ENCODE measurements around the gene AARSD1. TPM values are rescaled to one million over a fixed set of nuclear protein-coding genes. Genes with fewer than 3 reads are reported as not detected.
A peak's percentile ranks its signal among the peaks of the same experiment; 100 is the strongest.
"Not testable (repeated sequence)": the region's sequence is repeated elsewhere in the genome, so short reads cannot be mapped to it uniquely, and the experiment has no call there.

The AARSD1 gene
- total and polyA plus RNA-seq, 9 donors, result 17.8 to 51.4 (median 42.9) TPM

DNA sequence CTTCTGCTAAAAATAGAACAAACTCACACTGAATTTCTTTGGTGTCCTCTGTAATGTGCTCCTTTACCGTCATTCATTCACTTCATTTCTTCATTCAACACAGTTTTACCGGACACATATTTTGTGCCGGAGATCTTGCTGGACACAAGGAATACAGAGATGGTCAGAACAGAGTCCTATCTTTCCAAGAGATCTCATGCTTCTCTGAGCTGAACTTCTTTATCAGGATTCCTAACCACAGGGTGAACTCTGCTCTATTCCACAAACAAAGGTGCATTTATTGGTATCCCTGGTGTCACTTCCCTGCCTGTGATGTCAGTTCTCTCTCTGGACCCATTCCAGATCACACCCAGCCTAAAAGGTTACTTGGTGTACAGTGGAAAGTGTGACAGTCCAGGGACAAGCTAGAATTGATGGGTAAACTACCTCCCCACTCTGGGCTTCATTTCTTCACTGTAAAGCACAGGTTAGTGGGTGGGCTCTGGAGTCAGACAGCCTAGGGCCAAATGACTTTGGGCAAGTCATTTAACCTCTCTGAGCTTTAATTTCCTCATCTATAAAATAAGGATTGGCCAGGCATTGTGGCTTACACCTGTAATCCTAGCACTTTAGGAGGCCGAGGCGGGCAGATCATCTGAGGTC is 46.5 kb upstream of the AARSD1 start:
- Histone ChIP-seq H3K4me1 (ENCODE audit: insufficient read depth) (peaks cover 8% of the 10 kb centered on the region), H3K27me3 (no peaks in the 10 kb centered on the region), H3K36me3 (no peaks in the 10 kb centered on the region), H3K27ac (no peak overlapping the region), H3K9me3 (no peaks in the 10 kb centered on the region), H3K4me3 (no peak overlapping the region)
- DNase-seq, result no peak
- WGBS, 3 donors, result 53 to 71% (median 57%) methylated on average over 5 of the region's 5 CpGs
- intact Hi-C loops (cut with DNase I), result no loop called here
- TF ChIP-seq POLR2A (IDR thresholded peaks at IDR 0.05) (no peak), EP300 (IDR thresholded peaks at IDR 0.05) (no peak)
- TF ChIP-seq, protein P1, sequence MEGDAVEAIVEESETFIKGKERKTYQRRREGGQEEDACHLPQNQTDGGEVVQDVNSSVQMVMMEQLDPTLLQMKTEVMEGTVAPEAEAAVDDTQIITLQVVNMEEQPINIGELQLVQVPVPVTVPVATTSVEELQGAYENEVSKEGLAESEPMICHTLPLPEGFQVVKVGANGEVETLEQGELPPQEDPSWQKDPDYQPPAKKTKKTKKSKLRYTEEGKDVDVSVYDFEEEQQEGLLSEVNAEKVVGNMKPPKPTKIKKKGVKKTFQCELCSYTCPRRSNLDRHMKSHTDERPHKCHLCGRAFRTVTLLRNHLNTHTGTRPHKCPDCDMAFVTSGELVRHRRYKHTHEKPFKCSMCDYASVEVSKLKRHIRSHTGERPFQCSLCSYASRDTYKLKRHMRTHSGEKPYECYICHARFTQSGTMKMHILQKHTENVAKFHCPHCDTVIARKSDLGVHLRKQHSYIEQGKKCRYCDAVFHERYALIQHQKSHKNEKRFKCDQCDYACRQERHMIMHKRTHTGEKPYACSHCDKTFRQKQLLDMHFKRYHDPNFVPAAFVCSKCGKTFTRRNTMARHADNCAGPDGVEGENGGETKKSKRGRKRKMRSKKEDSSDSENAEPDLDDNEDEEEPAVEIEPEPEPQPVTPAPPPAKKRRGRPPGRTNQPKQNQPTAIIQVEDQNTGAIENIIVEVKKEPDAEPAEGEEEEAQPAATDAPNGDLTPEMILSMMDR (IDR thresholded peaks at IDR 0.05), result no peak

DNA sequence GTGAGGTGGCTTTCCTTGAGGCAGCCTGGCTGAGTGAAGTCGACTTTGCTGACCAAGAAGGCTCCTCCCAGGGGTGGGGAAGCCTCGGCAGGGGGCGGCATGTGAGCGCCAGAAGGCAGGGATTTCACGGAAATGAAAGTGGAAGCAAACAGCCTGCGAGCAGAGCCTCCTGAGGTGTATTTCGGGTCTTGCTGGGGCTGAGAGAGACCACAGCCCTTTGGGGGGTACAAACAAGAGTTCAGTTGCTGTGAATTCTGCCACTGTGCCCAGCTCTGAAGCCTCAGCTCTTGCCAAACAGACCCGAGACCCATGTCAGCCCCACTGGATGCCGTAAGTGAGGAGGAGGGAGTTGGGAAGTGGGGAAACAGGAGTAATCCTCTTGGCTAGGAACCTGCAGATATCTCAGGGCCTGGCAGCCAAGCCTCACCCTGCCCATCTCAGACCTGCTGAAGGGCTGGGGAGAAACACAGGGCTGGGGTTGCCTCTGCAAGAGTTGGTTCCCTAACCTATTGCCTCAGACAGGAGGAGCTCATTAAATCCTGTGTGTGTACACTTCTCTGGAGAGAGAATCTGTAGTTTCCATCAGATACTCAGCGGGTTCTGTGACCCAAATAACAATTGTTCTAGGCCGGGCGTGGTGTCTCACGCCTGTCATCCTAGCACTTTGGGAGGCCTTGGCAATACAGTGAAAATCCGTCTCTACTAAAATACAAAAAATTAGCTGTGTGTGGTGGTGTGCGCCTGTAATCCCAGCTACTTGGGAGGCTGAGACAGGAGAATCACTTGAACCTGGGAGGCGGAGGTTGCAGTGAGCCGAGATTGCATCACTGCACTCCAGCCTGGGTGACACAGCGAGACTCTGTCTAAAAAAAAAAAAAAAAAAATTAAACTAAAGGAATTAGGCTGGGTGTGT is 42.6 kb upstream of the AARSD1 start, which contains the start of gene IFI35:
Gene IFI35, plus strand, starts transcription at position 146 of the 913 bp plus-strand sequence. Its CDS starts 164 bp downstream, at position 310.
- Histone ChIP-seq H3K27me3 (no peaks in the 10 kb centered on the region), H3K9me3 (no peaks in the 10 kb centered on the region), H3K4me1 (ENCODE audit: insufficient read depth) (peaks cover 6% of the 10 kb centered on the region), H3K27ac (peak within 1 kb of the TSS; percentile 67 to 81), H3K4me3 (peak within 1 kb of the TSS; percentile 56), H3K36me3 (no peaks in the 10 kb centered on the region)
- peak; percentile 85 to 90 (median 86) for DNase-seq
- TF ChIP-seq POLR2A (IDR thresholded peaks at IDR 0.05) (peak; percentile 61), EP300 (IDR thresholded peaks at IDR 0.05) (no peak)
- TF ChIP-seq, protein P1 (IDR thresholded peaks at IDR 0.05), result peak in 1 of 3 donors; percentile 43
- 15 to 22% (median 18%) methylated on average over 18 of the region's 18 CpGs for WGBS, 3 donors
- intact Hi-C loops (cut with DNase I), result no loop called here

- Histone ChIP-seq H3K27ac (no peak overlapping the region), H3K9me3 (no peaks in the 10 kb centered on the region), H3K4me1 (ENCODE audit: insufficient read depth) (peaks cover 5% of the 10 kb centered on the region), H3K27me3 (no peaks in the 10 kb centered on the region), H3K4me3 (no peak overlapping the region), H3K36me3 (no peaks in the 10 kb centered on the region)
- intact Hi-C loops (cut with DNase I), result no loop called here
- WGBS, 3 donors, result 62 to 75% (median 68%) methylated on average over 5 of the region's 5 CpGs
- TF ChIP-seq EP300 (IDR thresholded peaks at IDR 0.05), result no peak
- no peak for TF ChIP-seq POLR2A (IDR thresholded peaks at IDR 0.05)
- TF ChIP-seq, protein P1 (IDR thresholded peaks at IDR 0.05), result no peak
- no peak for DNase-seq
Measured at GRCh38 chr17:43003542-43004172, 39.4 kb upstream of the AARSD1 start.

- intact Hi-C loops (cut with DNase I); H3K27ac ChIP-seq; H3K36me3 ChIP-seq; H3K4me1 ChIP-seq (ENCODE audit: insufficient read depth); DNase-seq; H3K27me3 ChIP-seq; H3K9me3 ChIP-seq; H3K4me3 ChIP-seq: not testable (repeated sequence)
- WGBS, 3 donors, result 85 to 90% (median 86%) methylated on average over 13 of the region's 13 CpGs
Measured at GRCh38 chr17:43000894-43001293, 36.6 kb upstream of the AARSD1 start.

All from ovary (tissue), 9 donors.